GM19455 (cell line): ENCODE measurements around the gene SDR9C7.
"Not testable (repeated sequence)": the region's sequence is repeated elsewhere in the genome, so short reads cannot be mapped to it uniquely, and the experiment has no call there.

ENCODE experiments used
- ATAC-seq: cut with Tn5 transposase; IDR thresholded peaks from one replicate; pipeline ENCODE4 v1.9.1; 2021; ENCODE audit not compliant: unreplicated experiment

The SDR9C7 gene

DNA sequence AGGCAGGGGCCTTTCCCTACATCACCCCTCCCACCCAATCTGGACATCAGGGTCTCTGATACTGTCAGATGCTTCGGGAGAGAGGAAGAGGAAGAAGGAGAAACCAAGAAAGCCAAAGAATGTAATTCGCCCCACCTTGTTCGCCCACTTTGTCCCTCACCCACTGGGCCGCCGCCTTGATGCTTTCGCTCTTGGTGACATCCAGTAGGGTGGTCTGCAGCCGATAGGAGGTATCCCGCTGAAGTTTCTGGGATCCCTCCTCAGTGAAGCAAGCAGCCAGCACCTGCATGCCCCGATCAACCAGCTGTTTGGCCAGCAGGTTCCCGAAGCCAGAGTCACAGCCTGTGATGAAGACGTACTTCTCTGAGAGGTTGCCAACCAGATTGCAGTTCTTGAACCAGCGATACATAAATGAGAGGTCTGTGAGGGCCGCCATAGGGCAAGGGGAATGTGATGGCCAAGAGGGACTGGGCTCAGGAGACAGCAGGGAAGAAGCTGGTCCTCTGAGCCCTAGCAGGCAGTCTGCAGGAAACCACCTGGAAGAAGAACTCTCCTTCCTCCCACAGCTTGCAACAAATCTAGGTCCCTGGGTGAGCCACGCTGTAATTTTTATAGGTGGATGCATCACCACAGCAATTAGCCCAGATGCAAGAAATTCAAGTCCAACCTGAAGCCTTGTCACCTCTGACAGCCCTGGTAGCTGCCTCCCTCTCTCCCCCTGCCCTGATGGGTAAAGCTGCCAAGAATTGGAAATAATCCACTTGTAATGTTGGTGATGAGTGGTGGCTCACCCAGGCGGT, at the start of gene SDR9C7:
TSS of gene SDR9C7 (minus strand) at position 583 of the 800 bp plus-strand sequence. CDS start at position 436, 147 bp downstream.
- no peak for ATAC-seq

DNA sequence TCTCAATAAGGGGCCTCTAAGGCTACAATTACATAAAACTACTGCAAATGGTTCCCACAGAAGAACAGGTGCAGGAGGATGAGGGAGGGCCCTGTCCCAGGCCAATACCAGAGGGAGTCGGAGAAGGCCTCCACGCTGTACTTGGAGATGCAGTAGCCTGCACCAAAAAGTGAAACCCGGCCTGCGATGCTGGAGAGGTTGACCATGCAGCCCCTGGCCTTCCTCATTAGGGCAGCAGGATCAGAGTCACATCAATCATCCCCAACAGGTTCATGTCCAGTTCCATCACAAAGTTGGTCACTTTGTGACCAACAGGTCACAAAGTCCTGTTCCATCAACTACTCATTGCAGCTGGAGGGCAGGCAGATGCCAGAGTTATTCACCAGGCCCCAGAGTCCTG, 49.2 kb upstream of the SDR9C7 start:
- ATAC-seq = no peak

DNA sequence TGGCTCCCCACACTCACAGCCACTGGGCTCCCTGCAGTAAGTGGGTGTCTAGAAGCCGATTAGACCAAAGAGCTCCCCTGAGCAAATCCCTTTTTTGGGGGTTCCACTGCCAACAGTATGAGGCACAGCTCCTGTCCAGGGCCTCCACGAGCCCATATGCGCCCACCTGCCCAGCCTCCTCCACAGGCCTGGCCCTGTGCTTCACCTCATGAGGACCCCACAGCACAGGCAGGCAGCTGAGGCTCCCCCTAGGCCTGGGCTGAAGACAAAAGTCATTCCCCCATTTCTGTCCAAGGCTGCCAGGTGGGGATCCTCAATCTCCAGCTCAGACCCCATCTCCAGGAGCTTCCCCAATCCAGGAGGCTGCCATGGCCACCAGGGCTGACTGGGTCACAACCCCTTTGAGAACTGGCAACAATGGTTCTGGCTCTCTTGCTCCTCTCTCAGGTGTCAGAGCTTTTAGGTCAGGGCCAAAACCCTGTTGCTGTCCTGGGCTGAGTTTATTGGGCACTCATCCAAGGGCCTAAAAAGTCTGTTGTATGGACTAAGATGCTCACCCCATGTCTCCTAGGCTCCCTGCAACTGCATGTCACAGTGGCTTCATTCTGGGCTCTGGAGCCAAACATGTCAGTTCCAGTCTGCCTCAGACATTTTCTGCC, 48.5 kb upstream of the SDR9C7 start:
- ATAC-seq = not testable (repeated sequence)

DNA sequence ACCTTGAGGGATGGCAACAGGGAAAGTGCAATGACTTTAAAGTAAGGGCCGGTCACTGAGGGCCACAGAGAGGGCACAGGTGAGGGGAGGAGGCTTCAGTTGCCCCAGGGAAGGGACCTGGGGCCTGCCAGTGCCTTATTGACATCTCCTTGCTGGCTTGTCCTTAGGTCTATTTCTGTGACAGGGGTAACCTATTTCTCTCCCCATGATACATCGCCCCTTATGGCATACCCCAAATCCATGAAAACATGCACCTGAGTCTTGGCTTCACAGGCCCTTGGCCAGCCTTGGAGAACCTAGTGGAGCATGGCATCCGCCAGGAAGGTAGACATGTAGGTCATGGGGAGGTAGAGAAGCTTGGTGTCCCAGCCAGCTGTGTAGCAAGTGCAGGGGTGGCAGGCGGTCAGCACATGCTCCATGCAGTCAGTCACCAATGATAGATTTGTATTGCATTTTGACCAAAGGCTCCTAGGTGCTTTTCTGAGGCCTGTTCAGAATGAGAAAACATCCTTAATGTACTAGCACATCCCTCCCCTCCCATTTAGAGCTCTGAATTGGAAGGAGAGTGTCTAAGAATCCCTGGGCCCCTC, 46.8 kb upstream of the SDR9C7 start:
- no peak for ATAC-seq

DNA sequence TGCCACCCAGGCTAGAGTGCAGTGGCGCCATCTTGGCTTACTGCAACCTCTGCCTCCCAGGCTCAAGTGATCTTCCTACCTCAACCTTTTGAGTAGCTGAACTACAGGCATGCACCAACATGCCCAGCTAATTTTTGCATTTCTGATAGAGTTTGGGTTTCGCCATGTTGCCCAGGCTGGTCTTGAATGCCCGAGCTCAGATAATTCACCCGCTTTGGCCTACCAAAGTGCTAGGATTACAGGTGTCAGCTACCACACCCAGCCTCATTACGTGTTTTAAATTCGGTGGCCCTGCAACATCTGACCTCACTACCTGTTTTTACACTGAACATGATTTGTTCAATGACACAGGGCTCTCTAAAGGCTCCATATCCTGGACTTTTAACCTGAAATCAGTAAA, 46.1 kb upstream of the SDR9C7 start:
- ATAC-seq = no peak

DNA sequence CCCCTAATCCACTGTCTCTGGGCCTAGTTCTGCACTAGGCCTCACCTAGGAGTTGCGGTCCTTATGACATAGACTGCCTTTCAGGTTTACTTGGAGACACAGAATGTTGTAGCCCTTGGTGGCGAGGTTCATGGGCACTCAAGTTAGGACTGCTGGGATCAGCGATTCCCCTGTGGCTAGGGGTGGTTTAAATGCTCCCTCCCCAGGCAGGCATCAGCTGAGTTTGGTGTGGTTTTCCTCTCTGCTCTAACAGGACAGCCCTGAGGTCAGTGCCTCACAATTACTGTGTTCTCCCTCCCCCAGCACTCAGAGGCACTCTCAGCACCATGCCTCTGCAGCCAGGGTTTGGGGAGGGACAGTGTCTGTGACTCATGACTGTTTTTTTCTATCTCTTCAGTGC, 45.4 kb upstream of the SDR9C7 start:
- ATAC-seq = no peak

DNA sequence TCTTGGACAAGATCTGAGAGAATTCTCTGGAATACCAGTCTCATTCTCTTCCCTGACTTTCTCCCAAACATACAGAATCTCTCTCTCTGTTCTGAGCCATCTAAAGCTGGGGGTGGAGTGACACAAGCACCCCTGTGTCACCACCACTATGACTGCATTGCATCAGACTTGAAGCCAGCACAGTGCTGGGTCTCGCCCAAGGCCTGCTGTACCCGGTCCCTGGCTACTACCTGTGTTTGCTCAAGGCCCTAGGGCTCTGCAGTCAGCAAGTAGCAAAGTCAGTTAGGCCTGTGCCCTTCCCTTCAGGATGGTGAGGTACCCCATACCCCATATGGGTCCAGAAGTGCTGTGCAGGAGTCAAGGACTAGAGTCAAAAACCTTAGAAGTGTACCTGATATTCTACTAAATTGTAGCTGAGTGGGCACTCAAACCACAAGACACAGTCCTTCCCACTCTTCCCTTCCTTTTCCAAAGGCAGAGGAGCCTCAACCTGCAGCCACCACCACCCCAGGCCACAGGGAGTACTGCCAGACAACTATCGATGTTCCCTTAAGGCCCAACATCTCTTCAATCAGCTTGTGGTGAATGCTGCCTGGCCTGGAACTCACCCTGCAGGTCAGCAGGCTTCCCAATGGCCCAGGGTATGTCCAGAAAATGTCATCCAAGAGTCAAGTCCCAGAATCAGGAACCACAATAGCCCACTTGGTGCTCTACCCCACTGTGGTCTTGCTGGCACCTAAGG, 44.4 kb upstream of the SDR9C7 start:
- no peak for ATAC-seq

DNA sequence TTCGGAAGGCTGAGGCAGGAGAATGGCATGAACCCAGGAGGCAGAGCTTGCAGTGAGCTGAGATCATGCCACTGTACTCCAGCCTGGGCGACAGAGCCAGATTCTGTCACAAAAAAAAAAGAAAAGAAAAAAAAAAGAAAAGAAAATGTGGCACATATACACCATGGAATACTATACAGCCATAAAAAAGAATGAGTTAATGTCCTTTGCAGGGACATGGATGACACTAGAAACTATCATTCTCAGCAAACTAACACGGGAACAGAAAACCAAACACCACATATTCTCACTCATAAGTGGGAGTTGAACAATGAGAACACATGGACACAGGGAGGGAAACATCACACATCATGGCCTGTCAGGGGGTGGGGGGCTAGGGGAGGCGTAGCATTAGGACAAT, 43.2 kb upstream of the SDR9C7 start:
- not testable (repeated sequence) for ATAC-seq

DNA sequence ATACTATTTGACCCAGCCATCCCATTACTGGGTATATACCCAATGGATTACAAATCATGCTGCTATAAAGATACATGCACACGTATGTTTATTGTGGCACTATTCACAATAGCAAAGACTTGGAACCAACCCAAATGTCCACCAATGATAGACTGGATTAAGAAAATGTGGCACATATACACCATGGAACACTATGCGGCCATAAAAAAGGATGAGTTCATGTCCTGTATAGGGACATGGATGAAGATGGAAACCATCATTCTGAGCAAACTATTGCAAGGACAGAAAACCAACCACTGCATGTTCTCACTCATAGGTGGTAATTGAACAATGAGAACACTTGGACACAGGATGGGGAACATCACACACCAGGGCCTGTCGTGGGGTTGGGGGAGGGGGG, 40.0 kb upstream of the SDR9C7 start:
- not testable (repeated sequence) for ATAC-seq

DNA sequence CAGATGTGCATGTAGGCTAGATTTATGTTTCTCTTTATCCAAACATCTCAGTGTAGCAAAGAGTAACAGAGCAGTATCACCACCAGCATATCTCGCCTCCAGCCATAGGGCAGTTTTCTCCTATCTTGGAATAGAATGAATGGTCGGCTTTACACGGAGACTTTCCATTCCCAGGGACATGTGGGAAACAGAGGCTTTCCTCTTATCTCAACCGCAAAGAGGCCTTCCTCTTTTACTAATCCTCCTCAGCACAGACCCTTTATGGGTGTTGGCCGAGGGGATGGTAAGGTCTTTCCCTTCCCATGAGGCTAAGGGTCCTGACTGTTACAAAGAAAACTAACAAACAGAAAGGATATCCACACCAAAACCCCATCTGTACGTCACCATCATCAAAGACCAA, 34.7 kb upstream of the SDR9C7 start:
- not testable (repeated sequence) for ATAC-seq

DNA sequence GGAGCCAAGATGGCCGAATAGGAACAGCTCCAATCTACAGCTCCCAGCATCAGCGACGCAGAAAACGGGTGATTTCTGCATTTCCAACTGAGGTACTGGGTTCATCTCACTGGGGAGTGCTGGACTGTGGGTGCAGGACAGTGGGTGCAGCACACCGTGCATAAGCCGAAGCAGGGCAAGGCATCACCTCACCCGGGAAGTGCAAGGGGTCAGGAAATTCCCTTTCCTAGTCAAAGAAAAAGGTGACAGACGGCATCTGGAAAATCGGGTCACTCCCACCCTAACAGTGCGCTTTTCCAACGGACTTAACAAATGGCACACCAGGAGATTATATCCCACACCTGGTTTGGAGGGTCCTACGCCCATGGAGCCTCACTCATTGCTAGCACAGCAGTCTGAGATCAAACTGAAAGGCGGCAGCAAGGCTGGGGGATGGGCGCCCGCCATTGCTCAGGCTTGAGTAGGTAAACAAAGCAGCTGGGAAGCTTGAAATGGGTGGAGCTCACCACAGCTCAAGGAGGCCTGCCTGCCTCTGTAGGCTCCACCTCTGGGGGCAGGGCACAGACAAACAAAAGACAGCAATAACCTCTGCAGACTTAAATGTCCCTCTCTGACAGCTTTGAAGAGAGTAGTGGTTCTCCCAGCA, 31.9 kb upstream of the SDR9C7 start:
- ATAC-seq = not testable (repeated sequence)

DNA sequence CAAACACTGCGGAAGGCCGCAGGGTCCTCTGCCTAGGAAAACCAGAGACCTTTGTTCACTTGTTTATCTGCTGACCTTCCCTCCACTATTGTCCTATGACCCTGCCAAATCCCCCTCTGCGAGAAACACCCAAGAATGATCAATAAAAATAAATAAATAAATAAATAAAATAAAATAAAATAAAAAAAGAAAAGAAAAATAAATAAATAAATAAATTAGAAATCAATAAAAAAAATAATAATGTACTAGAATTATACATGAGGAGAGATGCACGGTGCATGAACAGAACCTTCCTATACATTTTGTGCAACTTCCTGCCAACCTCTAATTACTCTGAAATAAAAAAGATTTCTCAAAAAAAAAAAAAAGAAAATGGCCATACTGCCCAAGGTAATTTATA, 30.9 kb upstream of the SDR9C7 start:
- ATAC-seq = not testable (repeated sequence)

DNA sequence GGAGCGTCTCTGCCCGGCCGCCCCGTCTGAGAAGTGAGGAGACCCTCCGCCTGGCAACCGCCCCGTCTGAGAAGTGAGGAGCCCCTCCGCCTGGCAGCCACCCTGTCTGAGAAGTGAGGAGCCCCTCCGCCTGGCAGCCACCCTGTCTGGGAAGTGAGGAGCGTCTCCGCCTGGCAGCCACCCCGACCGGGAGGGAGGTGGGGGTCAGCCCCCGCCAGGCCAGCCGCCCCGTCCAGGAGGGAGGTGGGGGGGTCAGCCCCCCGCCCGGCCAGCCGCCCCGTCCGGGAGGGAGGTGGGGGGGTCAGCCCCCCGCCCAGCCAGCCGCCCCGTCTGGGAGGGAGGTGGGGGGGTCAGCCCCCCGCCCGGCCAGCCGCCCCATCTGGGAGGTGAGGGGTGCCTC, 29.3 kb upstream of the SDR9C7 start:
- ATAC-seq = not testable (repeated sequence)

DNA sequence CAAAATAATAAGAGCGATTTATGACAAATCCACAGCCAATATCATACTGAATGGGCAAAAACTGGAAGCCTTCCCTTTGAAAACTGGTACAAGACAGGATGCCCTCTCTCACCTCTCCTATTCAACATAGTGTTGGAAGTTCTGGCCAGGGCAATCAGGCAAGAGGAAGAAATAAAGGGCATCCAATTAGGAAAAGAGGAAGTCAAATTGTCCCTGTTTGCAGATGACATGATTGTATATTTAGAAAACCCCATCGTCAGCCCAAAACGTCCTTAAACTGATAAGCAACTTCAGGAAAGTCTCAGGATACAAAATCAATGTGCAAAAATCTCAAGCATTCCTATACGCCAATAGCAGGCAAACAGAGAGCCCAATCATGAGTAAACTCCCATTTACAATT, 28.0 kb upstream of the SDR9C7 start:
- ATAC-seq = not testable (repeated sequence)

DNA sequence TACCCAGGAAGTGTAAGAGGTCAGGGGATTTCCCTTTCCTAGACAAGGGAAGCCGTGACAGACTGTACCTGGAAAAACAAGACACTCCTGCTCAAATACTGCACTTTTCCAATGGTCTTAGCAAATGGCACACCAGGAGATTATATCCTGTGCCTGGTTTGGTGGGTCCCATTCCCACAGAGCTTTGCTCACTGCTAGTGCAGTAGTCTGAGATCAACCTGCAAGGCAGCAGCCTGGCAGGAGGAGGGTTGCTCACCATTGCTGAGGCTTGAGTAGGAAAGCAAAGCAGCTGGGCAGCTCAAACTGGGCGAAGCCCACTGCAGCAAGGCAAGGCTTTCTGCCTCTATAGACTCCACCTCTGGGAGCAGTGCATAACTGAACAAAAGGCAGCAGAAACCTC, 24.2 kb upstream of the SDR9C7 start:
- no peak for ATAC-seq

DNA sequence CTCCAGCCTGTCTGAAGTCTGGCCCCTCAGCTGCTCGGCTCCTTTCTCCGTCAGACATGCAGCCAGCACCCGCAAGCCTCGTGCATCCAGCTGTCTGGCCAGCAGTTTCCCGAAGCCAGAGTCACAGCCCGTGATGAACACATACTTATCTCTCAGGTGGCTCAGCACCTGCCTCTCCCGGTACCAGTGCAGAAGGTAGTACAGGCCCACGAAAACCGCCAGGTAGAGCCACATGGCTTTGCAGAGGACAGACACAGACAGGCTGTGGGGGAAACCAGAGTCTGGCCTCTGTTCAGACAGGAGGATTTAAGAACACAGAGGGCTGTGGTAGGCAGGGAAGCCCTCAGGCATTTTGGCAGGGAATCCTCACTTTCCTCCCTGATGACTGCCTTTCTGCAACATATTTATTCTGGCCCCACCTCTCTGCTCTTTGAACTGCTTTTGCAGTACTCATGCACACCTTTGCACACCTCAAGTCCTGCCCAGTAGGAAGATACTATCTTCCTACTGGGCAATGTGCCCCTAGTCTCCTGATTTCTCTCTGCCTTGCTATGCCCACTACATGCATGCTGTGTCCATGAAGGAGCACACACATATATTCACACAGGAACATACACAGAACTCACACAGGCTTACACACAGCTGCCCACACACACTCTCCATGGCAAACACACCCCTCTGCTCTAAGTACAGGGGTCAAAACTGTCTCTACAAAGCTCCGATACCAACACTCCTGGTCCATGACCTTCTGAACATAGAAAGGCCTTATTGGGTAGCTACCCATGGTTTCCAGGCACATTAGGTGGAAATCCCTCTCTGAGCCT, 23.2 kb upstream of the SDR9C7 start, which contains the start of gene RDH16:
TSS of gene RDH16 (minus strand) at position 380 of the 824 bp plus-strand sequence. CDS start at position 234, 146 bp downstream.
- no peak for ATAC-seq

DNA sequence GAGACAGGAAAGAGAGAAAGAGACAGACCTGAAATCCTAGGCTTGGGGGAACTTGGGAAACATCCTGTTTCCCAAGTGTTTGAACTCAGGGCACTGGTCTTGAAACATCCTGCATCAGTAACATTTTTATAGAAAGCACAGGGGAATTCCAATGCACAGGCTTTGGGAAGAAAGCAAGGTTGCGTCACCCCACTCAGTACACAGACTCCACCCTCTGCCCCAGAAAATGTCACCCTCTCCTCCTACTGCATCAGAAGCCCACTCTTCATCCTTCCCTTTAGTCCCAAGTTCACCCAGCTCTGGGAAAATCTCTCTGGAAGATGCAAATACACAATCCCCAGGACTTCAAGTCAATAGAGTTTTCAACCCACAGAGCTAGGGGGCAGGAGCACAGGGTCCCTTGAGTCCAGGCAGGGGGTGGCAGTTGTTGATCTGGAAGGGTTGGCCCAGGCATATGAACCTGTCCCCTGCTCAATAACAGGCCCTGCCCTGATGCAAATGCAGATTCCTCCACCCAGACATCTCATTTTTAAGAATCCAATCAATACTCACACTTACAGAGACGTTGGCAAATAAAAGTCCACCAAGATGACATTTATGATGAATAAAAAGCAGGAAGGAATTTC, 21.5 kb upstream of the SDR9C7 start:
- ATAC-seq = no peak

DNA sequence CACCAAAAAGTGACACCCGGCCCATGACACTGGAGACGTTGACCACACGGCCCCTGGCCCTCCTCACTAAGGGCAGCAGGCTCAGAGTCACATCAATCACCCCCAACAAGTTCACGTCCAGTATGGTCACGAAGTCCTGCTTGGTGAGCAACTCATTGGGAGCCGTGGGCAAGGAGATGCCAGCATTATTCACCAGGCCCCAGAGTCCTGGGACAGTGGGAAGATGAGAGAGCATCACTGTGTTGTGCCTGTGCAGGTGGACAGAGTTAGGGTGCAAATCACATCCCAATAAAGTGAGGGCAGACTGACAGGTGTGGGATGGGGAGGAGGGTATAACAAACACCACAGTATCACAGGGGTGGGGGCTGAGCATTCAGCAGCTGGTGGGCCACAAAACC, 20.7 kb upstream of the SDR9C7 start:
- no peak for ATAC-seq
